ENCODE data around the gene PRAMEF13.
"Not testable (repeated sequence)": the region's sequence is repeated elsewhere in the genome, so short reads cannot be mapped to it uniquely, and the experiment has no call there.

PRAMEF13 gene

DNA sequence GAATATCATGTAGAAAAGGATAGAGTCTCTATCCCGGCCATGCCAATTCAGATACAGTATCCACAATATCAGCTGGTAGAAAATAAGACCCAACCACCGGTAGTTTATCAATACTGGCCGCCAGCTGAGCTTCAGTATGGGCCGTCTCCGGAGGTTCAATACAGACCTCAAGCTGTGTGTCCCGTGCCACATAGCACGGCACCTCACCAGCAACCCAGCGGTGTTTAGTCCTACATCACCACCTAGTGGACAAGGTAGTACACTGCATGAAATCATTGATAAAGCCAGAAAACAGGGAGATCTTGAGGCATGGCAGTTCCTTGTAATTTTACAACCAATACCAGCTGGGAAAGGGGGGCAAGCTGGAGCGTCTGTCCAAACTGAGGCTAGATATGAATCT is 7.5 kb upstream of the PRAMEF13 start:
- H3K27ac ChIP-seq, H3K4me3 ChIP-seq: not testable (repeated sequence)

DNA sequence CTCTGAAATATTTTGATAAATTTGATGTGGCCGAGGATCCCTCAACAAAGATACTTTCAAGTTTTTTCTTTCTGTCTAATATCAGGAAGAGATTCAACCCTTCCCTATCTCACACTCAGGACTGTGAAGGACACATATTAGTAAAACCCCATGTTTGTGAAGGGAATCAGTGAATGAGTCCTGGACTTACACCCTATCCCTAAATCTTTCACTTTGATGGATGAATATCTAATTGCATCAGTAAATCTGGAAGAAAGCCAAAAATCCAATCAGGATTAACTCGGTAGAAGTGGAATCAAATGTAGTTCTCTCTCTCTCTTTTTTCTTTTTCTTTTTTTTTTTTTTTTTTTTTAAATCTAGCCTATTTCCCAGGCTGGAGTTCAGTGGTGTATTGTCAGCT is 29.7 kb downstream of the PRAMEF13 start, which contains the start of gene PRAMEF9:
TSS of gene PRAMEF9 (plus strand) at position 301 of the 400 bp plus-strand sequence. CDS start 3,433 bp downstream, outside the sequence.
- H3K4me3 ChIP-seq, H3K27ac ChIP-seq: not testable (repeated sequence)

DNA sequence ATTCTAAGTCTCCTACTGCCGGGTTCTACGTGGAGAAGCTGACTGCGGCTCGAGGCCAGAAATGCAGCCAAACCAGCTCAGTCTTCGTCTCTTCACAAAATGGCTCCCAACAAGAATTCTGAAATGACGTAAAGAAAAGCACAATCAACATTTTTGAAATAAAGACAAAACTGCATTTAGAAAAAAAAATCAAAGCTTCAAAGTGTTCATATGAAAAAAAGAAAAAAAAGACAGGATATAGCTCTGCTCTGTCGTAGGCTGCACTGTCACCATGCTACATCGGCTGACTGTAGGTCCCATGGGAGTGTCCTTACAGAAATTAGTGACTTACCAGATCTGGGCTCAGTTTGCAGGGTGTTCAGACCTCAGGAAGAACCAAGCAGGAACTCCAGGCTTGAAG is 35.7 kb downstream of the PRAMEF13 start, which contains the start of gene HNRNPCL4:
TSS of gene HNRNPCL4 (minus strand) at position 101 of the 400 bp plus-strand sequence. CDS start 164 bp downstream, outside the sequence.
- not testable (repeated sequence) for H3K27ac ChIP-seq

DNA sequence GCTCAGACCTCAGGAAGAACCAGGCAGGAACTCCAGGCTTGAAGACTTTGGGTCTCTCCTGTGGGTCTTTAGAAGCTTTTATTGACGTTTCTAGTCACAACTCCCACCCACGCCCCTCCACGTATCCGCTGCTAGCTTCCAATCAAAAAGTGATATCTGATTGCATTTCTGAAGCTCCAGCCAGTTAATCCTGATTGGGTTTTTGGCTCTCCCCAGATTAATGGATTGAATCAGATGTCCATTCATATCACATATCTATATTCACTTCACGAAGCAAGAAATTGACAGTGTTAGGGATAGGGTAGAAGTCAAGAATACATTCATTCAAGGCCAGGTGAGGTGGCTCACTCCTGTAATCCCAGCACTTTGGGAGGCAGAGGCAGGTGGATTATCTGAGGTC is 45.3 kb downstream of the PRAMEF13 start, which contains the start of gene PRAMEF26:
TSS of gene PRAMEF26 (minus strand) at position 101 of the 400 bp plus-strand sequence. CDS start 2,914 bp downstream, outside the sequence.
- H3K27ac ChIP-seq, H3K4me3 ChIP-seq: not testable (repeated sequence)

More for the DNA sequence above, 35.7 kb downstream of the PRAMEF13 start, which contains the start of gene HNRNPCL4:
- not testable (repeated sequence) for H3K4me3 ChIP-seq

Data from skin epidermis (tissue), 12 donors.